HEK293 (cell line): ENCODE data around the gene DOCK4.

Experiments used
- CTCF ChIA-PET: fragments of 350-600 bp; formaldehyde crosslinking; extraction: SDS; loops from one replicate; lab custom pipeline; 2021; ENCODE audit warnings: antibody characterized with exemption; lab: Yijun Ruan, JAX
- POLR2A ChIA-PET: fragments of 300-600 bp; formaldehyde crosslinking; extraction: SDS; loops from one replicate; lab custom pipeline; 2020; ENCODE audit warnings: antibody characterized with exemption, inconsistent platforms; lab: Yijun Ruan, JAX
- H3K27ac ChIP-seq: fragments of 200-500 bp; sonication (Bioruptor generic); 2 replicates; pipeline ENCODE4 v1.5.1; 2014; ENCODE audit warnings: low read depth, low read length, control low read depth, inconsistent platforms; ENCODE audit errors: extremely low read depth
- H3K36me3 ChIP-seq, 2 experiments: fragments of 200-500 bp in 1 of 2; sonication (Bioruptor generic) in 1 of 2; 1 replicate in 1 of 2; 2 replicates in 1 of 2; pipeline ENCODE4 v1.5.1; 2014 to 2017; ENCODE audit warnings: inconsistent platforms in 2 of 2, low read length in 2 of 2; ENCODE audit not compliant: control insufficient read depth in 2 of 2, insufficient read depth in 1 of 2
- H3K4me1 ChIP-seq: fragments of 200-500 bp; sonication (Bioruptor generic); 2 replicates; pipeline ENCODE4 v1.5.1; 2014; ENCODE audit warnings: mild to moderate bottlenecking, low read length, inconsistent platforms; ENCODE audit not compliant: control insufficient read depth, insufficient read depth
- H3K4me3 ChIP-seq: 2 replicates; pipeline ENCODE4 v1.5.1; 2011; ENCODE audit warnings: low read depth, mild to moderate bottlenecking, control low read depth, low read length, moderate library complexity
- H3K9me3 ChIP-seq: fragments of 200-500 bp; sonication (Bioruptor generic); 2 replicates; pipeline ENCODE4 v1.5.1; 2014; ENCODE audit warnings: low read depth, low read length, inconsistent platforms; ENCODE audit not compliant: control insufficient read depth, insufficient read depth
- ATF2 ChIP-seq: fragments of 450-650 bp; formaldehyde crosslinking; IDR thresholded peaks from 2 replicates; pipeline ENCODE4 v1.5.1; 2016; ENCODE audit warnings: missing biosample characterization, missing genetic modification characterization, low read depth
- SCRT2 ChIP-seq: fragments of 450-650 bp; formaldehyde crosslinking; IDR thresholded peaks from 2 replicates; pipeline ENCODE4 v1.5.1; 2016; ENCODE audit warnings: missing biosample characterization, missing genetic modification characterization
- TSHZ1 ChIP-seq: fragments of 450-650 bp; formaldehyde crosslinking; IDR thresholded peaks from 2 replicates; pipeline ENCODE4 v1.5.1; 2016; ENCODE audit warnings: missing biosample characterization, missing genetic modification characterization, borderline replicate concordance
- YY2 ChIP-seq: fragments of 450-650 bp; formaldehyde crosslinking; IDR thresholded peaks from 2 replicates; pipeline ENCODE4 v1.5.1; 2016; ENCODE audit warnings: missing biosample characterization, missing genetic modification characterization
- ZBTB10 ChIP-seq: fragments of 450-650 bp; formaldehyde crosslinking; IDR thresholded peaks from 2 replicates; pipeline ENCODE4 v1.5.1; 2016; ENCODE audit warnings: missing biosample characterization, missing genetic modification characterization
- ZBTB17 ChIP-seq: fragments of 450-650 bp; formaldehyde crosslinking; IDR thresholded peaks from 2 replicates; pipeline ENCODE4 v1.5.1; 2016; ENCODE audit warnings: missing biosample characterization, missing genetic modification characterization
- ZNF114 ChIP-seq: fragments of 450-650 bp; formaldehyde crosslinking; IDR thresholded peaks from 2 replicates; pipeline ENCODE4 v1.5.0; 2017; ENCODE audit warnings: missing biosample characterization, missing genetic modification characterization
- ZNF132 ChIP-seq: fragments of 450-650 bp; formaldehyde crosslinking; IDR thresholded peaks from 2 replicates; pipeline ENCODE4 v1.5.1; 2017; ENCODE audit warnings: missing biosample characterization, missing genetic modification characterization, borderline replicate concordance
- ZNF350 ChIP-seq: fragments of 450-650 bp; formaldehyde crosslinking; IDR thresholded peaks from 2 replicates; pipeline ENCODE4 v1.5.0; 2017; ENCODE audit warnings: missing biosample characterization, mild to moderate bottlenecking, missing genetic modification characterization
- ZNF514 ChIP-seq: fragments of 450-650 bp; formaldehyde crosslinking; IDR thresholded peaks from 2 replicates; pipeline ENCODE4 v1.5.1; 2016; ENCODE audit warnings: missing biosample characterization, missing genetic modification characterization
- ZNF555 ChIP-seq: fragments of 450-650 bp; formaldehyde crosslinking; conservative IDR thresholded peaks from 2 replicates; pipeline ENCODE4 v1.5.1; 2017; ENCODE audit warnings: missing biosample characterization, mild to moderate bottlenecking, missing genetic modification characterization, inconsistent platforms
- ZNF558 ChIP-seq: fragments of 450-650 bp; formaldehyde crosslinking; IDR thresholded peaks from 2 replicates; pipeline ENCODE4 v1.5.1; 2016; ENCODE audit warnings: missing biosample characterization, missing genetic modification characterization
- ZNF571 ChIP-seq: fragments of 450-650 bp; formaldehyde crosslinking; IDR thresholded peaks from 2 replicates; pipeline ENCODE4 v1.5.0; 2017; ENCODE audit warnings: missing biosample characterization, missing genetic modification characterization
- ZNF626 ChIP-seq: fragments of 450-650 bp; sonication (Bioruptor Pico); formaldehyde crosslinking; IDR thresholded peaks from 2 replicates; pipeline ENCODE4 v1.5.1; 2018; ENCODE audit warnings: missing biosample characterization, missing genetic modification characterization, inconsistent platforms
- ZNF785 ChIP-seq: fragments of 450-650 bp; formaldehyde crosslinking; IDR thresholded peaks from 2 replicates; pipeline ENCODE4 v1.5.1; 2016; ENCODE audit warnings: missing biosample characterization, missing genetic modification characterization
- ZNF830 ChIP-seq: fragments of 450-650 bp; IDR thresholded peaks from 2 replicates; pipeline ENCODE4 v1.5.0; 2018; ENCODE audit warnings: missing biosample characterization, missing genetic modification characterization, low read depth, mild to moderate bottlenecking, moderate library complexity
- ZNF837 ChIP-seq: fragments of 450-650 bp; formaldehyde crosslinking; IDR thresholded peaks from 2 replicates; pipeline ENCODE4 v1.5.1; 2016; ENCODE audit warnings: missing biosample characterization, missing genetic modification characterization
- TF ChIP-seq, protein P1 (sequence below): fragments of 450-650 bp; formaldehyde crosslinking; conservative IDR thresholded peaks from 2 replicates; pipeline ENCODE4 v1.5.1; 2016; ENCODE audit warnings: low read depth, missing biosample characterization, missing genetic modification characterization
- TF ChIP-seq, protein P2 (sequence below): fragments of 450-650 bp; formaldehyde crosslinking; IDR thresholded peaks from 2 replicates; pipeline ENCODE4 v1.5.1; 2016; ENCODE audit warnings: missing biosample characterization, missing genetic modification characterization, borderline replicate concordance
- TF ChIP-seq, protein P3 (sequence below): fragments of 450-650 bp; formaldehyde crosslinking; IDR thresholded peaks from 2 replicates; pipeline ENCODE4; 2016; ENCODE audit warnings: missing biosample characterization, missing genetic modification characterization

Gene DOCK4

DNA sequence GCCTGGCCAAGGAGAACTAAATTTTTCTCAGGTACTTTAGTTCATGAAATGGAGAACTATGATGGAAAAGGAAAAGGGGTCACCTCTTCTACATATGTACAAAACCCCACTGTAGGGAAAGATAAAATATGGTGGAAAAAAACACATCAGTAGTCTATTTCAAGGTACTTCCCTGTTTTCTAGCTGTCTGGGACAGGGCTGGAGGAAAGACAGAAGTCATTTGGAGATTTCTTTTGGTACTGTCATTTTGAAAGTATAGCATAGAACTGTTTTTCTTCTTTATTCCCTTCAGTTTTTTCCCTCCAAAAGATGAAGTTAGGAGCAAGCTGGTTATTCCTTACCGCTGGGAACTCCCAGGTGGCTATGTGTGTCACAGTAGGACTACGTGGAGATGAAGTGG lies 196.1 kb downstream of the DOCK4 start:
- CTCF ChIA-PET = interaction anchor here (0.6 kb wide), 2 partner anchors 283 to 1704 kb away, joined by 3 to 6 read pairs; no protein-coding TSS in a partner anchor

More for the DNA sequence above, 196.1 kb downstream of the DOCK4 start:
- POLR2A ChIA-PET = no interaction called here
- H3K4me1 ChIP-seq = no peaks in the 10 kb centered on the region
- H3K9me3 ChIP-seq = no peaks in the 10 kb centered on the region
- H3K4me3 ChIP-seq = no peak overlapping the region
- TF ChIP-seq, protein P1, sequence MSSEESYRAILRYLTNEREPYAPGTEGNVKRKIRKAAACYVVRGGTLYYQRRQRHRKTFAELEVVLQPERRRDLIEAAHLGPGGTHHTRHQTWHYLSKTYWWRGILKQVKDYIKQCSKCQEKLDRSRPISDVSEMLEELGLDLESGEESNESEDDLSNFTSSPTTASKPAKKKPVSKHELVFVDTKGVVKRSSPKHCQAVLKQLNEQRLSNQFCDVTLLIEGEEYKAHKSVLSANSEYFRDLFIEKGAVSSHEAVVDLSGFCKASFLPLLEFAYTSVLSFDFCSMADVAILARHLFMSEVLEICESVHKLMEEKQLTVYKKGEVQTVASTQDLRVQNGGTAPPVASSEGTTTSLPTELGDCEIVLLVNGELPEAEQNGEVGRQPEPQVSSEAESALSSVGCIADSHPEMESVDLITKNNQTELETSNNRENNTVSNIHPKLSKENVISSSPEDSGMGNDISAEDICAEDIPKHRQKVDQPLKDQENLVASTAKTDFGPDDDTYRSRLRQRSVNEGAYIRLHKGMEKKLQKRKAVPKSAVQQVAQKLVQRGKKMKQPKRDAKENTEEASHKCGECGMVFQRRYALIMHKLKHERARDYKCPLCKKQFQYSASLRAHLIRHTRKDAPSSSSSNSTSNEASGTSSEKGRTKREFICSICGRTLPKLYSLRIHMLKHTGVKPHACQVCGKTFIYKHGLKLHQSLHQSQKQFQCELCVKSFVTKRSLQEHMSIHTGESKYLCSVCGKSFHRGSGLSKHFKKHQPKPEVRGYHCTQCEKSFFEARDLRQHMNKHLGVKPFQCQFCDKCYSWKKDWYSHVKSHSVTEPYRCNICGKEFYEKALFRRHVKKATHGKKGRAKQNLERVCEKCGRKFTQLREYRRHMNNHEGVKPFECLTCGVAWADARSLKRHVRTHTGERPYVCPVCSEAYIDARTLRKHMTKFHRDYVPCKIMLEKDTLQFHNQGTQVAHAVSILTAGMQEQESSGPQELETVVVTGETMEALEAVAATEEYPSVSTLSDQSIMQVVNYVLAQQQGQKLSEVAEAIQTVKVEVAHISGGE = no peak
- TF ChIP-seq ZNF626 (tag by site-specific recombination) = no peak
- no peak for TF ChIP-seq SCRT2 (tag by site-specific recombination)
- TF ChIP-seq ZNF350 (tag by site-specific recombination) = no peak
- no peak for TF ChIP-seq ATF2 (tag by site-specific recombination)
- no peak for TF ChIP-seq ZNF837 (tag by site-specific recombination)
- TF ChIP-seq ZBTB17 (tag by site-specific recombination) = no peak
- TF ChIP-seq ZNF785 = no peak
- TF ChIP-seq, protein P2, sequence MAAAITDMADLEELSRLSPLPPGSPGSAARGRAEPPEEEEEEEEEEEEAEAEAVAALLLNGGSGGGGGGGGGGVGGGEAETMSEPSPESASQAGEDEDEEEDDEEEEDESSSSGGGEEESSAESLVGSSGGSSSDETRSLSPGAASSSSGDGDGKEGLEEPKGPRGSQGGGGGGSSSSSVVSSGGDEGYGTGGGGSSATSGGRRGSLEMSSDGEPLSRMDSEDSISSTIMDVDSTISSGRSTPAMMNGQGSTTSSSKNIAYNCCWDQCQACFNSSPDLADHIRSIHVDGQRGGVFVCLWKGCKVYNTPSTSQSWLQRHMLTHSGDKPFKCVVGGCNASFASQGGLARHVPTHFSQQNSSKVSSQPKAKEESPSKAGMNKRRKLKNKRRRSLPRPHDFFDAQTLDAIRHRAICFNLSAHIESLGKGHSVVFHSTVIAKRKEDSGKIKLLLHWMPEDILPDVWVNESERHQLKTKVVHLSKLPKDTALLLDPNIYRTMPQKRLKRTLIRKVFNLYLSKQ (tag by site-specific recombination) = no peak
- TF ChIP-seq, protein P3, sequence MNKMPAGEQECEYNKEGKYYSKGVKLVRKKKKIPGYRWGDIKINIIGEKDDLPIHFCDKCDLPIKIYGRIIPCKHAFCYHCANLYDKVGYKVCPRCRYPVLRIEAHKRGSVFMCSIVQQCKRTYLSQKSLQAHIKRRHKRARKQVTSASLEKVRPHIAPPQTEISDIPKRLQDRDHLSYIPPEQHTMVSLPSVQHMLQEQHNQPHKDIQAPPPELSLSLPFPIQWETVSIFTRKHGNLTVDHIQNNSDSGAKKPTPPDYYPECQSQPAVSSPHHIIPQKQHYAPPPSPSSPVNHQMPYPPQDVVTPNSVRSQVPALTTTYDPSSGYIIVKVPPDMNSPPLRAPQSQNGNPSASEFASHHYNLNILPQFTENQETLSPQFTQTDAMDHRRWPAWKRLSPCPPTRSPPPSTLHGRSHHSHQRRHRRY (tag by site-specific recombination) = no peak
- TF ChIP-seq ZBTB10 (tag by site-specific recombination) = no peak
- no peak for TF ChIP-seq YY2 (tag by site-specific recombination)
- no peak for TF ChIP-seq ZNF558 (tag by site-specific recombination)
- TF ChIP-seq ZNF132 (tag by site-specific recombination) = no peak
- TF ChIP-seq ZNF555 = no peak
- no peak for TF ChIP-seq ZNF514 (tag by site-specific recombination)
- TF ChIP-seq ZNF114 (tag by site-specific recombination) = no peak
- no peak for TF ChIP-seq ZNF571 (tag by site-specific recombination)
- TF ChIP-seq ZNF830 (tag by site-specific recombination) = no peak
- no peak for TF ChIP-seq TSHZ1 (tag by site-specific recombination)
- H3K36me3 ChIP-seq = no peaks in the 10 kb centered on the region
- no peak overlapping the region for H3K27ac ChIP-seq
